Kidney (tissue), 14 donors: ENCODE measurements around the gene GLCCI1. TPM values are rescaled to one million over a fixed set of nuclear protein-coding genes. Genes with fewer than 3 reads are reported as not detected.
A peak's percentile ranks its signal among the peaks of the same experiment; 100 is the strongest.

Experiments
- DNase-seq, 5 donors: peaks; one replicate each; pipeline ENCODE4 v3.0.0-alpha.2; 2013 to 2020
- FAIRE-seq: peaks from 2 replicates; lab custom pipeline; 2012; peaks lifted over from hg19 to GRCh38; lab: Jason Lieb, UNC
- H3K27ac ChIP-seq, 2 donors: one replicate each; pipeline ENCODE4 v1.7.0; 2013; ENCODE audit warnings: low read depth in 2 of 2, low read length in 2 of 2, inconsistent platforms in 1 of 2
- H3K27me3 ChIP-seq: one replicate; pipeline ENCODE4 v1.7.1; 2013; ENCODE audit warnings: low read length, inconsistent platforms; ENCODE audit not compliant: control insufficient read depth, insufficient read depth
- H3K36me3 ChIP-seq, 3 donors: one replicate each; pipeline versions ENCODE4 v1.7.0 to v1.7.1; 2013; ENCODE audit warnings: low read length in 3 of 3, control low read depth in 1 of 3, inconsistent platforms in 1 of 3; ENCODE audit not compliant: insufficient read depth in 3 of 3, control insufficient read depth in 2 of 3
- H3K4me1 ChIP-seq, 3 donors: one replicate each; pipeline versions ENCODE4 v1.7.0 to v1.7.1; 2013; ENCODE audit warnings: low read length in 3 of 3, inconsistent platforms in 1 of 3, low read depth in 1 of 3; ENCODE audit not compliant: control insufficient read depth in 2 of 3, insufficient read depth in 2 of 3
- H3K4me3 ChIP-seq, 3 donors: one replicate each; pipeline versions ENCODE4 v1.7.0 to v1.8.1; 2013; ENCODE audit warnings: low read length in 3 of 3, control low read depth in 1 of 3, inconsistent platforms in 1 of 3
- H3K9ac ChIP-seq, 3 donors: one replicate each; pipeline versions ENCODE4 v1.7.0 to v1.7.1; 2013; ENCODE audit warnings: low read length in 3 of 3, control low read depth in 1 of 3, inconsistent platforms in 1 of 3
- H3K9me3 ChIP-seq, 3 donors: one replicate each; pipeline versions ENCODE4 v1.7.0 to v1.7.1; 2013; ENCODE audit warnings: low read length in 3 of 3, control low read depth in 1 of 3, inconsistent platforms in 1 of 3; ENCODE audit not compliant: control insufficient read depth in 2 of 3, insufficient read depth in 1 of 3
- intact Hi-C: fragments of 100-400 bp; cut with DNase I; formaldehyde crosslinking; loops from one replicate; pipeline ENCODE4 v1.11.1; 2022
- polyA plus RNA-seq: library from polyadenylated mRNA; stranded (reverse); fragments of 350-450 nt; fragmentation: Illumina TruSeq; extraction: RNeasy Lipid Tissue Mini Kit (QIAGEN cat#74804); gene quantifications from one replicate; pipeline ENCODE4 v1.2.3, GENCODE V29; 2014; ENCODE audit warnings: low read depth, low replicate concordance; ENCODE audit not compliant: insufficient read depth
- total RNA-seq: library from RNA; stranded (reverse); fragmentation: NEBNext Ultra II Directional; extraction: Animal tissue kit (Norgen Biotek cat#: 25700); gene quantifications from one replicate; pipeline ENCODE4 v1.2.1, GENCODE V29; 2021
- TF ChIP-seq, protein P1 (sequence below): IDR thresholded peaks from 3 replicates; pipeline ENCODE4 v1.5.1; 2012; ENCODE audit warnings: mild to moderate bottlenecking, moderate library complexity, borderline replicate concordance; ENCODE audit not compliant: insufficient read depth; ENCODE audit errors: extremely low read depth
- donor health status: control.
- donor health status: control.
- donor health status: control.
- donor health status: control.
- donor health status: control.
- donor health status: DM: yes; HTN: yes; CAD: no.
- donor health status: Normal renal cell carcinoma (clear cell type).

The GLCCI1 gene
- total and polyA plus RNA-seq, 2 donors from 2014 or later = 3.0 to 25.2 TPM

DNA sequence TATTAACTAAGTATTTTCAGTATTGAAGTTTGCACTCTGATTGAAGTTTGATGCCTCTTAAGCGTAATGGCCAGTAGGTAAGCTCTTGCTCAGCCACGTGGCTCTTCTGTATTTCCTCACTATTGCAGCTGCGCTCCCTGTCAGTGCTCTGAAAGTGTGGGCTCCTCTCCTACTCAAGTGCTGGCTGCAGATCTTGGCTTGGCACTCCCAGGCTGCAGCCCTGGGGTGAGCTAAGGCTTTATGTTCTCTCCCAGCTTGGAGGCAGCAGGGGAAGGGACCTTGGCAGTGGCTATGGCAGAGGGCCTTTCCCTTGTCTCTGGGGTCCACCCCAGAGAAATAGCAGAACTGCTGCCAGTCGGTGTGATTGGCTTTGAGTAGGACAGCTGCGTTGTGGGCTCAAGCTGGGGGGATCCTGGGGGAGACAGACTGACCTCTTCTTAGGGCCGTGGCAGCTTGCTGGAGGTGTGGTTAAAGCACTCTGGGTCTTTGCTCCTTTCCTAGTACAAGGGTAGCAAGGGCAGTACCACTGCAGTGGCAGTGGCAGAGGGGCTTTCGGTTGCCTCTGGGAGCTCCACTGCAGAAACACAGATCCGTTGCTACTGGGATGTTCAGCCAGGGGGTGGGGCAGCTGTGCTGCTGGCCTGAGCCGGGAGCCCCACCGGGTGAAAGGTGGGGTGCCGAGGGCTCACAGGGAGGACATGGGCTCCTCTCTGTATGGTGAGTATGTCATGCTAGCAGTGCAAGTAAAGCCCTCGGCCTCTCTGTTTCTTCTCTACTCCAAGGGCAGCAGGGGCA, 100.5 kb downstream of the GLCCI1 start:
- TF ChIP-seq, protein P1, sequence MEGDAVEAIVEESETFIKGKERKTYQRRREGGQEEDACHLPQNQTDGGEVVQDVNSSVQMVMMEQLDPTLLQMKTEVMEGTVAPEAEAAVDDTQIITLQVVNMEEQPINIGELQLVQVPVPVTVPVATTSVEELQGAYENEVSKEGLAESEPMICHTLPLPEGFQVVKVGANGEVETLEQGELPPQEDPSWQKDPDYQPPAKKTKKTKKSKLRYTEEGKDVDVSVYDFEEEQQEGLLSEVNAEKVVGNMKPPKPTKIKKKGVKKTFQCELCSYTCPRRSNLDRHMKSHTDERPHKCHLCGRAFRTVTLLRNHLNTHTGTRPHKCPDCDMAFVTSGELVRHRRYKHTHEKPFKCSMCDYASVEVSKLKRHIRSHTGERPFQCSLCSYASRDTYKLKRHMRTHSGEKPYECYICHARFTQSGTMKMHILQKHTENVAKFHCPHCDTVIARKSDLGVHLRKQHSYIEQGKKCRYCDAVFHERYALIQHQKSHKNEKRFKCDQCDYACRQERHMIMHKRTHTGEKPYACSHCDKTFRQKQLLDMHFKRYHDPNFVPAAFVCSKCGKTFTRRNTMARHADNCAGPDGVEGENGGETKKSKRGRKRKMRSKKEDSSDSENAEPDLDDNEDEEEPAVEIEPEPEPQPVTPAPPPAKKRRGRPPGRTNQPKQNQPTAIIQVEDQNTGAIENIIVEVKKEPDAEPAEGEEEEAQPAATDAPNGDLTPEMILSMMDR = no peak
- FAIRE-seq (no peak), DNase-seq (peak in 1 of 5 donors; percentile 55)
- Histone ChIP-seq H3K27ac (no peak overlapping the region), H3K27me3 (no peaks in the 10 kb centered on the region), H3K4me3 (no peak overlapping the region), H3K9me3 (no peaks in the 10 kb centered on the region), H3K36me3 (peaks cover 0 to 2% (median 0%) of the 10 kb centered on the region in 3 donors), H3K4me1 (no peaks in the 10 kb centered on the region), H3K9ac (no peak overlapping the region)
- intact Hi-C loops = no loop called here

DNA sequence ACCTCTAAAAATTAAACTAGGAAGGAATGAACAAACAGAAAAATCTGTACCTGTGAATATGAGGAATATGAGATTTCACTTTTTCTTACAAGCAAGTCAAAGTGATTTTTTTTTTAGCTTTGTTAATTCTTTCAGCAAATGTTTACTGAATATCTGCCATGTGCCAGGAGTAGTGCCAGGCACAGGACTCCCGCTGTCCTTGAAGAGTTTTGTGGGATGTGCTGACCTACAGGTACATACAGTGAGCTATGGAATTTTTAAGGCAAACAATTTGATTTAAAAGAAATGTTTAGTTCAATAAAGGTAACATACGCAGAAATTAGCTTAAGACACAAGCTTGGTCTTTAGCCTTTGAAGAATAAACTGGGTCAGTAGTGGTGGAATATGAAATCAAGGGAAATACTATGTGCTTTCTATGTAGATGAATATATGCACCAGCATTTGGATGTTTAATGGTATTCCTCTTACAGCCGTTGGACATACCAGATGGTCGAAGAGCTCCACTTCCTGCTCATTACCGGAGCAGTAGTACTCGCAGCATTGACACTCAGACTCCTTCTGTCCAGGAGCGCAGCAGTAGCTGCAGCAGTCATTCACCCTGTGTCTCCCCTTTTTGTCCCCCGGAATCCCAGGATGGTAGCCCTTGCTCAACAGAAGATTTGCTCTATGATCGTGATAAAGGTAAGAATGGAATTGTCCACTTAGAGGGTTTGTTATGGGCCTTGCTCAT, 102.0 kb downstream of the GLCCI1 start:
- DNase-seq (no peak), FAIRE-seq (no peak)

GRCh38 chr7:8078418-8078817, 109.8 kb downstream of the GLCCI1 start:
- H3K9me3 ChIP-seq = no peaks in the 10 kb centered on the region
- H3K27me3 ChIP-seq = no peaks in the 10 kb centered on the region
- intact Hi-C loops = no loop called here
- H3K4me1 ChIP-seq = no peaks in the 10 kb centered on the region
- no peak overlapping the region for H3K9ac ChIP-seq
- TF ChIP-seq, protein P1 = no peak
- no peaks in the 10 kb centered on the region for H3K36me3 ChIP-seq
- DNase-seq (no peak), FAIRE-seq (no peak)
- H3K4me3 ChIP-seq = no peak overlapping the region
- H3K27ac ChIP-seq = no peak overlapping the region

More for the DNA sequence above, 102.0 kb downstream of the GLCCI1 start:
- TF ChIP-seq, protein P1 = no peak
- H3K4me1 ChIP-seq = no peaks in the 10 kb centered on the region
- H3K9me3 ChIP-seq = no peaks in the 10 kb centered on the region
- no peaks in the 10 kb centered on the region for H3K27me3 ChIP-seq
- no peak overlapping the region for H3K4me3 ChIP-seq
- no peak overlapping the region for H3K27ac ChIP-seq
- peaks cover 0 to 2% (median 0%) of the 10 kb centered on the region in 3 donors for H3K36me3 ChIP-seq
- no peak overlapping the region for H3K9ac ChIP-seq
- intact Hi-C loops = no loop called here
